ENCODE measurements around the gene CCL20. TPM values are rescaled to one million over a fixed set of nuclear protein-coding genes. Genes with fewer than 3 reads are reported as not detected.

CCL20 gene
- total and polyA plus RNA-seq, 12 donors: 0.20 TPM; not detected in 11

GRCh38 chr2:227805578-227805977 lies 8.1 kb upstream of the CCL20 start:
- 76 to 77% methylated on average over 15 of the region's 15 CpGs for WGBS, 2 donors
- H3K27me3 ChIP-seq: no peaks in the 10 kb centered on the region
- H3K4me1 ChIP-seq: peaks cover 0 to 8% (median 0%) of the 10 kb centered on the region in 9 donors
- DNase-seq (no peak), ATAC-seq (no peak)
- H3K9me3 ChIP-seq: no peaks in the 10 kb centered on the region
- TF ChIP-seq CTCF (IDR thresholded peaks at IDR 0.05): no peak
- no peaks in the 10 kb centered on the region for H3K36me3 ChIP-seq
- no peak overlapping the region for H3K27ac ChIP-seq
- intact Hi-C loops (cut with DNase I): no loop called here
- no peak overlapping the region for H3K4me3 ChIP-seq

- ATAC-seq (no peak), DNase-seq (no peak)
- intact Hi-C loops (cut with DNase I): no loop called here
- peaks cover 0 to 8% (median 0%) of the 10 kb centered on the region in 9 donors for H3K4me1 ChIP-seq
- no peaks in the 10 kb centered on the region for H3K9me3 ChIP-seq
- H3K27me3 ChIP-seq: peaks cover 0 to 7% (median 0%) of the 10 kb centered on the region in 7 donors
- H3K36me3 ChIP-seq: no peaks in the 10 kb centered on the region
- no peak overlapping the region for H3K27ac ChIP-seq
- 95 to 96% methylated on average over 1 of the region's 1 CpG for WGBS, 2 donors
- H3K4me3 ChIP-seq: no peak overlapping the region
- TF ChIP-seq CTCF (IDR thresholded peaks at IDR 0.05): no peak
Measured at GRCh38 chr2:227808936-227809335, 4.7 kb upstream of the CCL20 start.

- ATAC-seq (no peak), DNase-seq (no peak)
- Histone ChIP-seq H3K27me3 (peaks cover 0 to 27% (median 11%) of the 10 kb centered on the region in 7 donors), H3K4me3 (no peak overlapping the region), H3K36me3 (no peaks in the 10 kb centered on the region), H3K4me1 (peaks cover 0 to 17% (median 0%) of the 10 kb centered on the region in 9 donors), H3K27ac (no peak overlapping the region), H3K9me3 (no peaks in the 10 kb centered on the region)
- intact Hi-C loops (cut with DNase I): no loop called here
- TF ChIP-seq CTCF (IDR thresholded peaks at IDR 0.05): no peak
- WGBS, 2 donors: 86 to 87% methylated on average over 4 of the region's 4 CpGs
Measured at GRCh38 chr2:227812001-227812400, 1.6 kb upstream of the CCL20 start.

- 78 to 83% methylated on average over 2 of the region's 2 CpGs for WGBS, 2 donors
- Histone ChIP-seq H3K36me3 (no peaks in the 10 kb centered on the region), H3K27me3 (peaks cover 0 to 27% (median 16%) of the 10 kb centered on the region in 7 donors), H3K9me3 (no peaks in the 10 kb centered on the region), H3K4me1 (peaks cover 0 to 29% (median 3%) of the 10 kb centered on the region in 9 donors), H3K27ac (no peak overlapping the region), H3K4me3 (no peak overlapping the region)
- intact Hi-C loops (cut with DNase I): no loop called here
- DNase-seq (no peak), ATAC-seq (no peak)
- no peak for TF ChIP-seq CTCF (IDR thresholded peaks at IDR 0.05)
Measured at GRCh38 chr2:227813229-227813561, 447 bp upstream of the CCL20 start.

Measured in heart right ventricle (tissue), 16 donors.